Smooth muscle cell of the umbilical artery (primary cell): ENCODE measurements around the gene POP4. TPM values are rescaled to one million over a fixed set of nuclear protein-coding genes. Genes with fewer than 3 reads are reported as not detected.

Experiments
- total RNA-seq: library from RNA; depleted of rRNA; stranded (reverse); fragments of >200 nt; gene quantifications from 2 replicates; pipeline ENCODE4 v1.2.3, GENCODE V29; 2014

POP4 gene, protein sequence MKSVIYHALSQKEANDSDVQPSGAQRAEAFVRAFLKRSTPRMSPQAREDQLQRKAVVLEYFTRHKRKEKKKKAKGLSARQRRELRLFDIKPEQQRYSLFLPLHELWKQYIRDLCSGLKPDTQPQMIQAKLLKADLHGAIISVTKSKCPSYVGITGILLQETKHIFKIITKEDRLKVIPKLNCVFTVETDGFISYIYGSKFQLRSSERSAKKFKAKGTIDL
- 51.8 and 55.2 TPM in 2 replicates for total RNA-seq

DNA sequence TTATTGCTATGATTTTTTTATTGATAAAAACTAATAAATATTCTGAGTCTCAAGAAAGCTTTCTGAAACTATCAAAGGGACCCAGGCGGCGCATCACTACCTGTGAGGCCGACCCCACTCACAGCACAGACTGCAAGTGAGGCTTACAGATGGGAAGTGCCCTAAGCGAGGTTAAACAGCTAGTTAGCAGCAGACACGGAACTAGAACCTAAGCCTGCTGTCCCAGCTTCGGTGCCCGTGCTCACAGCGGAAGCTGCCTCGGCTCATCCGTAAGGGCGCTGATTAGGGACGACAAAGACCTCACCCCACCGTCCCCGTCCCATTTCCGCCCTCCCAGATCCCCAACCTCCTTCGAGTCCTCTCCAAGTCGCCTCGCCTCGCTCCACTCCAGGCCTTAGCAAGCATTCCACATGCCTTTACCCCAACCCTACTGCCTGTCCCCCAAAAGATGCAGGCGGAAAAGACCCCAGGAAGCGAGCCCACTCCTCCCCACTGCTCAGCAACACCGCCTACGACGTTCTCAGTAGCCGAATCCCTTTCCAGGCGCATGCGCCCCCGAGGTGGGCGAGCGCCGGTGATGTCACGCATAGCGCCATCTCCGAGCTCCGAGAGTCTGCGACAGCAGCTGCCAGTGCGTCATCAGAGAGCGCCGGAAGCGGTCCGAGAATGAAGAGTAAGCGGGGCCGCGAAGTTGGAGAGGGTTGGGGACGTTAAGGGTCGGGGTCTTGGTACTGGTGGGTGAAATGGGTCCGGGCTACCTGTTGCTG lies at the start of gene POP4:
TSS of gene POP4 (plus strand) at position 631 of the 767 bp plus-strand sequence. CDS start at position 667, 36 bp downstream.

DNA sequence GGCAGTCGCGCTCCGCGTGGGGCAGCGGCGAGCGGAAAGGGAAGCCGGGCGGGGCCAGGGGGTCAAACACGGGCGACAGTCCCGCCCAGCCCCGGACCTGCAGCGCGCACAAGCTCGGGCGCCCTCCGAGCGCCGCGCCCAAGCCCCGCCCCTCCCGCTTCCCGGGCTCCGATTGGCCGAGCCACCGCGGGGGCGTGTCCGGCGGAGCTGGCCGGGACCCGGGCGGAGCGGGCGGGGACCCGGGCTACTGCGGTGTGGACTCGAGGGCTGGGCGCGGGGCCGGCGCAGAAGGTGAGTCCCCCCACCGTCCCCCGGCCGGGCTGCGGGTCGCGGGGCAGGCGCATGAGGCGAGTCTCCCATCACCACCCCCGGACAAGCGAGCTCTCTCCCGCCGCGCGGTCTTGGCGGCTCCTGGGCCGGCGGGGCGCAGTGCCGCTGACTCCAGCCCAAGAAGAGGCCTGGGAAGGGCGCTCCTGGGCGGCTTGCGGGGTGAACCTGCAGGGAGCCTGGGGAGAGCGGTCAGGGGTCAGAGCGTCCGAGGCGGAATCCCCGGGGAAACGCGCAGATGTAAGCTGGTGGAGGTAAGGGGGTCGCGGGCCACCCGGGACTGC lies 59.2 kb downstream of the POP4 start, which contains the start of gene PLEKHF1:
TSS of gene PLEKHF1 (plus strand) at position 247 of the 611 bp plus-strand sequence. CDS start 8,379 bp downstream, outside the sequence.

Other genes with a start within 250 kb of the POP4 start
- not detected in 2 replicates for gene VSTM2B, start 80.3 kb upstream of the POP4 start, total RNA-seq
- 7.3 and 8.3 TPM in 2 replicates for gene PLEKHF1, start 59.2 kb downstream of the POP4 start, total RNA-seq
- 23.8 and 32.8 TPM in 2 replicates for gene C19orf12, start 109.0 kb downstream of the POP4 start, total RNA-seq
- 7.3 and 11.3 TPM in 2 replicates for gene CCNE1, start 205.7 kb downstream of the POP4 start, total RNA-seq